ENCODE measurements around the gene STX8. TPM values are rescaled to one million over a fixed set of nuclear protein-coding genes. Genes with fewer than 3 reads are reported as not detected.

The STX8 gene
- total RNA-seq, 2 experiments from 2014 or later = 59.6 to 71.5 TPM

- TF ChIP-seq CTCF (IDR thresholded peaks at IDR 0.05) = no peak
- ChIA-PET CTCF (no interaction called here), POLR2A (no interaction called here)
- no peak overlapping the region for H3K4me3 Mint-ChIP-seq
- DNase-seq = no peak
- no peak overlapping the region for H3K27ac Mint-ChIP-seq
- no peaks in the 10 kb centered on the region for H3K36me3 Mint-ChIP-seq (ENCODE audit: low read depth)
- H3K9me3 Mint-ChIP-seq = no peaks in the 10 kb centered on the region
- H3K27me3 Mint-ChIP-seq = no peaks in the 10 kb centered on the region
- peaks cover 39% of the 10 kb centered on the region for H3K4me1 Mint-ChIP-seq (ENCODE audit: low read depth)
- ATAC-seq = no peak
- intact Hi-C loops (cut with micrococcal nuclease) = no loop called here
Measured at GRCh38 chr17:9287306-9287705, 288.3 kb downstream of the STX8 start.

- no peaks in the 10 kb centered on the region for H3K27me3 Mint-ChIP-seq
- CTCF ChIA-PET = interaction anchor here (0.6 kb wide), 1 partner anchor 12 kb away, joined by 4 read pairs; no protein-coding TSS in a partner anchor
- H3K27ac Mint-ChIP-seq = no peak overlapping the region
- intact Hi-C loops (cut with micrococcal nuclease) = no loop called here
- H3K36me3 Mint-ChIP-seq (ENCODE audit: low read depth) = no peaks in the 10 kb centered on the region
- H3K4me3 Mint-ChIP-seq = no peak overlapping the region
- peaks cover 32% of the 10 kb centered on the region for H3K4me1 Mint-ChIP-seq (ENCODE audit: low read depth)
- POLR2A ChIA-PET = interaction anchor here (1.1 kb wide), 1 partner anchor 13 kb away, joined by 4 read pairs; no protein-coding TSS in a partner anchor
- ATAC-seq (no peak), DNase-seq (no peak)
- TF ChIP-seq CTCF (IDR thresholded peaks at IDR 0.05) = no peak
- no peaks in the 10 kb centered on the region for H3K9me3 Mint-ChIP-seq
Measured at GRCh38 chr17:9286434-9286833, 289.2 kb downstream of the STX8 start.

GRCh38 chr17:9285602-9286427 is 289.8 kb downstream of the STX8 start:
- ChIA-PET POLR2A (interaction anchor here (1.1 kb wide), 1 partner anchor 12 kb away, joined by 4 read pairs; no protein-coding TSS in a partner anchor), CTCF (interaction anchor here (0.6 kb wide), 1 partner anchor 11 kb away, joined by 4 read pairs; no protein-coding TSS in a partner anchor)
- DNase-seq = no peak
- no peaks in the 10 kb centered on the region for H3K27me3 Mint-ChIP-seq
- no peaks in the 10 kb centered on the region for H3K36me3 Mint-ChIP-seq (ENCODE audit: low read depth)
- no peak for TF ChIP-seq CTCF (IDR thresholded peaks at IDR 0.05)
- H3K27ac Mint-ChIP-seq = no peak overlapping the region
- H3K4me1 Mint-ChIP-seq (ENCODE audit: low read depth) = peaks cover 30% of the 10 kb centered on the region
- H3K4me3 Mint-ChIP-seq = no peak overlapping the region
- H3K9me3 Mint-ChIP-seq = no peaks in the 10 kb centered on the region
- no peak for ATAC-seq
- intact Hi-C loops (cut with micrococcal nuclease) = no loop called here

GRCh38 chr17:9284884-9285283 is 290.7 kb downstream of the STX8 start:
- Mint-ChIP-seq H3K9me3 (no peaks in the 10 kb centered on the region), H3K27ac (no peak overlapping the region), H3K27me3 (no peaks in the 10 kb centered on the region), H3K4me3 (no peak overlapping the region), H3K36me3 (ENCODE audit: low read depth) (no peaks in the 10 kb centered on the region), H3K4me1 (ENCODE audit: low read depth) (peaks cover 21% of the 10 kb centered on the region)
- ATAC-seq = no peak
- no peak for TF ChIP-seq CTCF (IDR thresholded peaks at IDR 0.05)
- POLR2A ChIA-PET = interaction anchor here (0.9 kb wide), 1 partner anchor 11 kb away, joined by 3 read pairs; no protein-coding TSS in a partner anchor
- DNase-seq = no peak
- CTCF ChIA-PET = no interaction called here
- intact Hi-C loops (cut with micrococcal nuclease) = no loop called here

GRCh38 chr17:9283909-9284308 is 291.7 kb downstream of the STX8 start:
- Mint-ChIP-seq H3K4me3 (no peak overlapping the region), H3K27me3 (no peaks in the 10 kb centered on the region), H3K36me3 (ENCODE audit: low read depth) (no peaks in the 10 kb centered on the region), H3K9me3 (no peaks in the 10 kb centered on the region), H3K27ac (no peak overlapping the region), H3K4me1 (ENCODE audit: low read depth) (peaks cover 11% of the 10 kb centered on the region)
- DNase-seq = no peak
- no peak for TF ChIP-seq CTCF (IDR thresholded peaks at IDR 0.05)
- intact Hi-C loops (cut with micrococcal nuclease) = no loop called here
- POLR2A ChIA-PET = no interaction called here
- no peak for ATAC-seq
- CTCF ChIA-PET = interaction anchor here (0.9 kb wide), 1 partner anchor 41 kb away, joined by 3 read pairs; no protein-coding TSS in a partner anchor

Measured in activated CD8-positive, alpha-beta T cell treated with anti-CD3 and anti-CD28 coated beads for 36 hours (primary cell).